Mesenchymal stem cell (in vitro differentiated cells and primary cell): ENCODE data around the gene UPB1.
A peak's percentile ranks its signal among the peaks of the same experiment; 100 is the strongest.
"Not testable (repeated sequence)": the region's sequence is repeated elsewhere in the genome, so short reads cannot be mapped to it uniquely, and the experiment has no call there.

Experiments
- DNase-seq: peaks from one replicate; pipeline ENCODE4 v3.0.0-alpha.2; 2013
- H2AFZ ChIP-seq: one replicate; pipeline ENCODE4 v1.6.1; 2013; ENCODE audit warnings: low read depth, mild to moderate bottlenecking, control low read depth, inconsistent platforms, low read length, moderate library complexity
- H2AK5ac ChIP-seq: 2 replicates; pipeline ENCODE4 v1.6.1; 2013; ENCODE audit warnings: low read length, moderate library complexity, mild to moderate bottlenecking, inconsistent platforms; ENCODE audit not compliant: severe bottlenecking
- H2BK120ac ChIP-seq: one replicate; pipeline ENCODE4 v1.6.1; 2013; ENCODE audit warnings: low read depth, mild to moderate bottlenecking, inconsistent platforms, low read length, moderate library complexity
- H2BK12ac ChIP-seq, 2 experiments: one replicate each; pipeline ENCODE4 v1.6.1; 2013; ENCODE audit warnings: inconsistent platforms in 2 of 2, low read length in 2 of 2, mild to moderate bottlenecking in 2 of 2, moderate library complexity in 2 of 2, control low read depth in 1 of 2
- H2BK15ac ChIP-seq: one replicate; pipeline ENCODE4 v1.6.1; 2013; ENCODE audit warnings: mild to moderate bottlenecking, low read depth, inconsistent platforms; ENCODE audit not compliant: poor library complexity, severe bottlenecking
- H2BK5ac ChIP-seq: 2 replicates; pipeline ENCODE4 v1.6.1; 2013; ENCODE audit warnings: low read depth, mild to moderate bottlenecking, low read length, control low read depth, inconsistent platforms; ENCODE audit not compliant: poor library complexity, severe bottlenecking
- H3K14ac ChIP-seq, 2 experiments: one replicate each; pipeline ENCODE4 v1.6.1; 2013; ENCODE audit warnings: inconsistent platforms in 2 of 2, low read length in 2 of 2, control low read depth in 1 of 2, mild to moderate bottlenecking in 1 of 2, moderate library complexity in 1 of 2
- H3K18ac ChIP-seq, 2 experiments: one replicate each; pipeline ENCODE4 v1.6.1; 2013; ENCODE audit warnings: inconsistent platforms in 2 of 2, low read length in 2 of 2, control low read depth in 1 of 2, low read depth in 1 of 2, mild to moderate bottlenecking in 1 of 2
- H3K23ac ChIP-seq, 2 experiments: one replicate each; pipeline ENCODE4 v1.6.1; 2013; ENCODE audit warnings: inconsistent platforms in 2 of 2, low read length in 2 of 2, mild to moderate bottlenecking in 2 of 2, moderate library complexity in 2 of 2, control low read depth in 1 of 2
- H3K27ac ChIP-seq: 2 replicates; pipeline ENCODE4 v1.5.1; 2013; ENCODE audit warnings: mild to moderate bottlenecking, moderate library complexity, low read length, control low read depth, inconsistent platforms; ENCODE audit not compliant: poor library complexity, severe bottlenecking
- H3K27me3 ChIP-seq, 2 experiments: 2 replicates each; pipeline versions ENCODE4 v1.6.1 to v1.7.0; 2013; ENCODE audit warnings: low read length in 2 of 2, mild to moderate bottlenecking in 2 of 2, moderate library complexity in 2 of 2, control low read depth in 1 of 2, inconsistent platforms in 1 of 2; ENCODE audit not compliant: control insufficient read depth in 1 of 2, insufficient read depth in 1 of 2
- H3K36me3 ChIP-seq, 2 experiments: 2 replicates each; pipeline versions ENCODE4 v1.6.1 to v1.7.0; 2013; ENCODE audit warnings: low read length in 2 of 2, control low read depth in 1 of 2, inconsistent platforms in 1 of 2, low read depth in 1 of 2, mild to moderate bottlenecking in 1 of 2; ENCODE audit not compliant: insufficient read depth in 2 of 2, control insufficient read depth in 1 of 2
- H3K4ac ChIP-seq, 2 experiments: one replicate each; pipeline ENCODE4 v1.6.1; 2013; ENCODE audit warnings: inconsistent platforms in 2 of 2, low read length in 2 of 2, mild to moderate bottlenecking in 2 of 2, moderate library complexity in 2 of 2, control low read depth in 1 of 2, low read depth in 1 of 2
- H3K4me1 ChIP-seq: 2 replicates; pipeline ENCODE4 v1.6.1; 2013; ENCODE audit warnings: low read depth, low read length, control low read depth; ENCODE audit not compliant: control insufficient read depth, insufficient read depth
- H3K4me2 ChIP-seq: 2 replicates; pipeline ENCODE4 v1.6.1; 2013; ENCODE audit warnings: low read length, mild to moderate bottlenecking, inconsistent platforms; ENCODE audit not compliant: poor library complexity, severe bottlenecking
- H3K4me3 ChIP-seq, 2 experiments: 2 replicates each; pipeline versions ENCODE4 v1.5.1 to v1.7.0; 2013; ENCODE audit warnings: low read length in 2 of 2, mild to moderate bottlenecking in 2 of 2, control low read depth in 1 of 2, low read depth in 1 of 2; ENCODE audit not compliant: insufficient read depth in 1 of 2
- H3K79me1 ChIP-seq: replicated peaks from 2 replicates; pipeline ENCODE4 v1.6.1; 2013; ENCODE audit warnings: mild to moderate bottlenecking, control low read depth, low read length, inconsistent platforms; ENCODE audit not compliant: poor library complexity, severe bottlenecking
- H3K9ac ChIP-seq: 2 replicates; pipeline ENCODE4 v1.7.0; 2013; ENCODE audit warnings: mild to moderate bottlenecking, low read length, moderate library complexity
- H3K9me3 ChIP-seq: 2 replicates; pipeline ENCODE4 v1.7.0; 2013; ENCODE audit warnings: mild to moderate bottlenecking, low read length; ENCODE audit not compliant: control insufficient read depth
- H4K8ac ChIP-seq: one replicate; pipeline ENCODE4 v1.6.1; 2013; ENCODE audit warnings: inconsistent platforms, mild to moderate bottlenecking, low read length, moderate library complexity
- H4K91ac ChIP-seq: one replicate; pipeline ENCODE4 v1.6.1; 2013; ENCODE audit warnings: mild to moderate bottlenecking, low read length, inconsistent platforms
- WGBS: methylation state at CpG from one replicate; pipeline ENCODE4 v1.1.7; 2013; ENCODE audit warnings: mixed read lengths; 5-methylcytosine and 5-hydroxymethylcytosine counted together

UPB1 gene

GRCh38 chr22:24489434-24489833 lies 5.7 kb upstream of the UPB1 start:
- H3K9ac ChIP-seq, H3K79me1 ChIP-seq, H2BK5ac ChIP-seq, H3K23ac ChIP-seq, H4K8ac ChIP-seq, H3K4me2 ChIP-seq, H2BK120ac ChIP-seq, H3K14ac ChIP-seq, H3K4ac ChIP-seq, H2BK12ac ChIP-seq, H2AK5ac ChIP-seq, H2AFZ ChIP-seq, H3K9me3 ChIP-seq, H4K91ac ChIP-seq, H3K36me3 ChIP-seq, H3K18ac ChIP-seq, H2BK15ac ChIP-seq, H3K27ac ChIP-seq, DNase-seq, H3K4me1 ChIP-seq, H3K4me3 ChIP-seq: not testable (repeated sequence)
- peaks cover 10 to 11% of the 10 kb centered on the region in 2 experiments for H3K27me3 ChIP-seq
- WGBS, result 90% methylated on average over 1 of the region's 1 CpG

GRCh38 chr22:24492391-24492790 lies 2.7 kb upstream of the UPB1 start:
- Histone ChIP-seq H2AFZ (no peak overlapping the region), H3K27me3 (peaks cover 23 to 30% of the 10 kb centered on the region in 2 experiments), H4K8ac (no peak overlapping the region), H3K23ac (peak overlapping the region in 1 of 2 experiments; percentile 32), H3K4ac (no peak overlapping the region), H3K4me1 (peaks cover 11% of the 10 kb centered on the region), H2BK120ac (no peak overlapping the region), H3K36me3 (no peaks in the 10 kb centered on the region), H4K91ac (no peak overlapping the region), H3K79me1 (no peaks in the 10 kb centered on the region), H2BK15ac (no peak overlapping the region), H3K4me2 (no peak overlapping the region), H3K4me3 (no peak overlapping the region), H2AK5ac (no peak overlapping the region), H3K9me3 (no peaks in the 10 kb centered on the region), H2BK5ac (no peak overlapping the region), H2BK12ac (no peak overlapping the region), H3K14ac (no peak overlapping the region), H3K9ac (no peak overlapping the region), H3K27ac (no peak overlapping the region), H3K18ac (no peak overlapping the region)
- 97% methylated on average over 3 of the region's 3 CpGs for WGBS
- DNase-seq, result no peak

- H2BK12ac ChIP-seq, result no peak overlapping the region
Observed at GRCh38 chr22:24494167-24494527, 985 bp upstream of the UPB1 start.

GRCh38 chr22:24495365-24495675 lies 188 bp downstream of the UPB1 start:
- Histone ChIP-seq H3K4me1 (peaks cover 16% of the 10 kb centered on the region), H3K79me1 (no peaks in the 10 kb centered on the region), H3K27ac (no peak overlapping the region), H2AK5ac (no peak overlapping the region), H3K4ac (no peak overlapping the region), H3K36me3 (no peaks in the 10 kb centered on the region), H2BK5ac (no peak overlapping the region), H2BK12ac (no peak overlapping the region), H3K9me3 (no peaks in the 10 kb centered on the region), H3K27me3 (peaks cover 27 to 41% of the 10 kb centered on the region in 2 experiments), H2AFZ (no peak overlapping the region), H3K4me3 (peak overlapping the region in 1 of 2 experiments; percentile 9), H2BK120ac (no peak overlapping the region), H3K4me2 (no peak overlapping the region), H2BK15ac (no peak overlapping the region), H3K9ac (no peak overlapping the region), H4K91ac (no peak overlapping the region), H3K18ac (no peak overlapping the region), H3K14ac (no peak overlapping the region), H4K8ac (no peak overlapping the region), H3K23ac (no peak overlapping the region)
- no peak for DNase-seq
- 97% methylated on average over 17 of the region's 17 CpGs for WGBS

More at GRCh38 chr22:24494167-24494527, 985 bp upstream of the UPB1 start:
- peak overlapping the region; percentile 36 for H3K9ac ChIP-seq
- H2BK120ac ChIP-seq, result no peak overlapping the region
- H3K27me3 ChIP-seq, result peaks cover 27 to 35% of the 10 kb centered on the region in 2 experiments
- no peak overlapping the region for H2BK5ac ChIP-seq
- H3K18ac ChIP-seq, result peak overlapping the region in 1 of 2 experiments; percentile 46
- H3K4me1 ChIP-seq, result peaks cover 13% of the 10 kb centered on the region
- no peak overlapping the region for H3K23ac ChIP-seq
- no peaks in the 10 kb centered on the region for H3K9me3 ChIP-seq
- peak overlapping the region; percentile 41 for H3K4me2 ChIP-seq
- H3K79me1 ChIP-seq, result no peaks in the 10 kb centered on the region
- no peak overlapping the region for H3K4ac ChIP-seq
- no peak overlapping the region for H2AFZ ChIP-seq
- DNase-seq, result no peak
- no peak overlapping the region for H4K8ac ChIP-seq
- no peak overlapping the region for H4K91ac ChIP-seq
- no peak overlapping the region for H2BK15ac ChIP-seq
- no peak overlapping the region for H3K14ac ChIP-seq
- H3K27ac ChIP-seq, result no peak overlapping the region
- H2AK5ac ChIP-seq, result no peak overlapping the region
- H3K4me3 ChIP-seq, result peak overlapping the region; percentile 25 to 66
- 33% methylated on average over 21 of the region's 21 CpGs for WGBS
- no peaks in the 10 kb centered on the region for H3K36me3 ChIP-seq
